ENCODE measurements around the gene GLB1L. TPM values are rescaled to one million over a fixed set of nuclear protein-coding genes. Genes with fewer than 3 reads are reported as not detected.

Gene GLB1L
- total RNA-seq, 1 donor from 2014 or later, result 3.0 TPM

GRCh38 chr2:219243291-219243761, 1.9 kb downstream of the GLB1L start:
- peaks cover 24% of the 10 kb centered on the region for H3K4me1 Mint-ChIP-seq (ENCODE audit: low read depth)
- no peaks in the 10 kb centered on the region for H3K9me3 Mint-ChIP-seq (ENCODE audit: low read depth)
- DNase-seq (ENCODE audit: low spot score), result no peak
- no peaks in the 10 kb centered on the region for H3K36me3 Mint-ChIP-seq (ENCODE audit: low read depth)
- no peak overlapping the region for H3K4me3 Mint-ChIP-seq (ENCODE audit: unreplicated experiment)
- TF ChIP-seq CTCF (IDR thresholded peaks at IDR 0.05), result no peak
- no peaks in the 10 kb centered on the region for H3K27me3 Mint-ChIP-seq (ENCODE audit: low read depth)
- no peak overlapping the region for H3K27ac Mint-ChIP-seq (ENCODE audit: unreplicated experiment)

GRCh38 chr2:219234331-219234730, 10.9 kb downstream of the GLB1L start:
- no peaks in the 10 kb centered on the region for H3K27me3 Mint-ChIP-seq (ENCODE audit: low read depth)
- TF ChIP-seq CTCF (IDR thresholded peaks at IDR 0.05), result no peak
- H3K27ac Mint-ChIP-seq (ENCODE audit: unreplicated experiment), result no peak overlapping the region
- H3K9me3 Mint-ChIP-seq (ENCODE audit: low read depth), result no peaks in the 10 kb centered on the region
- H3K4me1 Mint-ChIP-seq (ENCODE audit: low read depth), result peaks cover 13% of the 10 kb centered on the region
- H3K36me3 Mint-ChIP-seq (ENCODE audit: low read depth), result peaks cover 30% of the 10 kb centered on the region
- DNase-seq (ENCODE audit: low spot score), result no peak
- H3K4me3 Mint-ChIP-seq (ENCODE audit: unreplicated experiment), result no peak overlapping the region

- TF ChIP-seq CTCF (IDR thresholded peaks at IDR 0.05), result no peak
- Mint-ChIP-seq H3K27me3 (ENCODE audit: low read depth) (no peaks in the 10 kb centered on the region), H3K4me1 (ENCODE audit: low read depth) (peaks cover 35% of the 10 kb centered on the region), H3K4me3 (ENCODE audit: unreplicated experiment) (peak overlapping the region; percentile 92), H3K36me3 (ENCODE audit: low read depth) (peaks cover 23% of the 10 kb centered on the region), H3K9me3 (ENCODE audit: low read depth) (no peaks in the 10 kb centered on the region), H3K27ac (ENCODE audit: unreplicated experiment) (peak overlapping the region; percentile 97)
- no peak for DNase-seq (ENCODE audit: low spot score)
Measured at GRCh38 chr2:219230059-219230540, 15.1 kb downstream of the GLB1L start.

- H3K4me3 Mint-ChIP-seq (ENCODE audit: unreplicated experiment), result peak within 1 kb of the TSS; percentile 92
- no peak for TF ChIP-seq CTCF (IDR thresholded peaks at IDR 0.05)
- no peaks in the 10 kb centered on the region for H3K27me3 Mint-ChIP-seq (ENCODE audit: low read depth)
Measured at GRCh38 chr2:219229305-219230058, 15.8 kb downstream of the GLB1L start, which contains the start of the genes ANKZF1 and ATG9A. Gene ANKZF1, plus strand, starts transcription at chr2:219229806. Its CDS starts 452 bp downstream, at chr2:219230258. Gene ATG9A, minus strand, starts transcription at chr2:219229636. Its CDS starts 1,612 bp downstream, at chr2:219228024.

GRCh38 chr2:219228911-219229304, 16.3 kb downstream of the GLB1L start:
- Mint-ChIP-seq H3K4me1 (ENCODE audit: low read depth) (peaks cover 35% of the 10 kb centered on the region), H3K36me3 (ENCODE audit: low read depth) (peaks cover 20% of the 10 kb centered on the region), H3K4me3 (ENCODE audit: unreplicated experiment) (peak overlapping the region; percentile 73), H3K27ac (ENCODE audit: unreplicated experiment) (peak overlapping the region; percentile 54), H3K9me3 (ENCODE audit: low read depth) (no peaks in the 10 kb centered on the region), H3K27me3 (ENCODE audit: low read depth) (no peaks in the 10 kb centered on the region)
- TF ChIP-seq CTCF (IDR thresholded peaks at IDR 0.05), result no peak
- DNase-seq (ENCODE audit: low spot score), result no peak

More at GRCh38 chr2:219229305-219230058, 15.8 kb downstream of the GLB1L start, which contains the start of the genes ANKZF1 and ATG9A:
- Mint-ChIP-seq H3K36me3 (ENCODE audit: low read depth) (peaks cover 24% of the 10 kb centered on the region), H3K4me1 (ENCODE audit: low read depth) (peaks cover 35% of the 10 kb centered on the region), H3K27ac (ENCODE audit: unreplicated experiment) (peak within 1 kb of the TSS; percentile 97), H3K9me3 (ENCODE audit: low read depth) (no peaks in the 10 kb centered on the region)
- DNase-seq (ENCODE audit: low spot score), result peak; percentile 98

All from chondrocyte (in vitro differentiated cells).